Effector memory CD8-positive, alpha-beta T cell (primary cell): Measurements from ENCODE around the gene STK32A.

ENCODE experiments used
- ATAC-seq: fragments of 150-1000 bp; cut with Tn5 transposase; replicated peaks from 2 replicates; pipeline ENCODE4 v1.10.0; 2021; ENCODE audit warnings: mild to moderate bottlenecking, moderate library complexity
- DNase-seq, 3 experiments: peaks; one replicate each; pipeline ENCODE4 v3.0.0; 2021
- H3K27ac Mint-ChIP-seq, 2 donors: one replicate each; pipeline ENCODE4 v1.8.0; 2022; ENCODE audit warnings: mild to moderate bottlenecking in 2 of 2, mixed read lengths in 2 of 2, moderate library complexity in 2 of 2
- H3K27me3 Mint-ChIP-seq, 2 donors: one replicate each; pipeline ENCODE4 v1.8.0; 2022; ENCODE audit warnings: mixed read lengths in 2 of 2
- H3K36me3 Mint-ChIP-seq: one replicate; pipeline ENCODE4 v1.8.0; 2022; ENCODE audit warnings: mild to moderate bottlenecking, moderate library complexity, mixed read lengths; ENCODE audit not compliant: insufficient read depth
- H3K4me1 Mint-ChIP-seq, 2 donors: one replicate each; pipeline ENCODE4 v1.8.0; 2022; ENCODE audit warnings: low read depth in 2 of 2, mixed read lengths in 2 of 2
- H3K4me3 Mint-ChIP-seq, 2 donors: one replicate each; pipeline ENCODE4 v1.8.0; 2022; ENCODE audit warnings: mild to moderate bottlenecking in 2 of 2, mixed read lengths in 2 of 2, moderate library complexity in 2 of 2
- H3K9me3 Mint-ChIP-seq, 2 donors: one replicate each; pipeline ENCODE4 v1.8.0; 2022; ENCODE audit warnings: mixed read lengths in 2 of 2
- total RNA-seq, 9 experiments: gene quantifications; one replicate each; lab custom pipeline; 2026; lab: John Stamatoyannopoulos, UW

The STK32A gene
- 0 to 0.12 (median 0) reads per million in 9 experiments for total RNA-seq

DNA sequence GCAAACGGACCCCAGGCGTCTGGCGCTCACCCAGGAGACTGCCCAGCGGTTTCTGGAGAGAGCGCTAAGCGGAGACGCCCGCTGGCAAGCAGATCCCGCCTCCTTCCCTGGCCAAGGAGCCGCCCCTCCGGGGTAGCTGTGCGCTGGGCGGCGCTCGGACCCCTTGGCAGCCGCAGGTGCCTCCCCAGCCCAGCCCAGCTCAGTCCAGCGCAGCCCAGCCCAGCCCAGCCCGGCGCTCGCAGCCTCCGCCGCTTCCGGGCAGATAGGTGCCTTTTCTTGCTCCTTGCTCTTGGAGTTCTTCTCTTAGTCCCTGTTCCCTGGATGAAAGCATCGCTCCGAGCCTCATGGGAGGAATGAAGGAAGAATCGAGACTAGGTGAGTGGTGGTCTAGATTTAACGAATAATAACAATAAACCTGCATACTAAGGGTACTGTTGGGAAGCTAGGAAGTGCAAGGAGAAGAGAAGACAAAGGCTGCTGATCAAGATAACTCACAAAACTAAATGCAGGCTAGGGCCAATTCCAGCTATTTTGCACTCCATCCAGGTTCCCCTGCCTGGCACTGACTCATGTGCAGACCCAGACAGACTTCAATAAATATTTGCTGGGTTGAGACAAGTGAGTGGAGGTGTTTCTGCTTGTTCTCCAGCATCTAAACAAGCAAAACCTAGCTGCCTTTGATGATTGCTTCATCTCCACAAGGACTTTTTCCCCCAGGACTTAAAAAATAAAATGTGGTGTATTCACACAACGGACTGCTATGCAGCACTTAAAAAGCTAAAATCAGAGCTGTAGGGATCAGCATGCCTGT lies at the start of gene STK32A:
STK32A (plus strand) TSS at position 202 of the 811 bp plus-strand sequence. CDS start 4,609 bp downstream, outside the sequence.
- DNase-seq: no peak
- no peak for ATAC-seq
- peaks cover 73 to 85% of the 10 kb centered on the region in 2 donors for H3K27me3 Mint-ChIP-seq

DNA sequence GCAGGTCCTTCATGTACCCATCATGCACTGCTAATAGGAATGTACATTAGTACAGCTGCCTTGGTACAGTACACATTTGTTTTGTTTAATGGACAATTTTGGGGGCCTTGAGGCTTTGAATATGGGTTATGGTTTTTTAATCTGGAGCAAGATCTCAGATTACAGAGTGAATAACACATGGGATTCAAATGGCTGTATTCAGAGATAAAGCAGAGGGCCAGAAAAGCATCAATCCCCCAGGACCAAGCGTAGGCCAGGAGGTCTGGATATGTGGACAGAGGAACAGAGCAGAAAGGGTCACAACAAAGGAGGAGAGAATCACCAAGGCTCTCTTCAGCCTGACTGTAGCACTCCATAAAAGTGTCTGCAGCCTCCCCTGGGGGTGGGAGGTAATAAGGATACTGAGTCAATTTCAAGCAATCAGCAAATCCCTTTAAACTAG lies 47.7 kb upstream of the STK32A start:
- H3K27ac Mint-ChIP-seq: no peak overlapping the region
- H3K4me3 Mint-ChIP-seq: no peak overlapping the region
- H3K27me3 Mint-ChIP-seq: peaks cover 7 to 15% of the 10 kb centered on the region in 2 donors
- peaks cover 2 to 4% of the 10 kb centered on the region in 2 donors for H3K4me1 Mint-ChIP-seq
- no peaks in the 10 kb centered on the region for H3K36me3 Mint-ChIP-seq
- no peaks in the 10 kb centered on the region for H3K9me3 Mint-ChIP-seq
- DNase-seq (no peak), ATAC-seq (no peak)

More for the DNA sequence above, at the start of gene STK32A:
- Mint-ChIP-seq H3K4me3 (peak within 1 kb of the TSS; percentile 19 to 64), H3K36me3 (no peaks in the 10 kb centered on the region), H3K27ac (no peak within 1 kb of the TSS), H3K4me1 (peaks cover 0 to 5% of the 10 kb centered on the region in 2 donors), H3K9me3 (no peaks in the 10 kb centered on the region)

DNA sequence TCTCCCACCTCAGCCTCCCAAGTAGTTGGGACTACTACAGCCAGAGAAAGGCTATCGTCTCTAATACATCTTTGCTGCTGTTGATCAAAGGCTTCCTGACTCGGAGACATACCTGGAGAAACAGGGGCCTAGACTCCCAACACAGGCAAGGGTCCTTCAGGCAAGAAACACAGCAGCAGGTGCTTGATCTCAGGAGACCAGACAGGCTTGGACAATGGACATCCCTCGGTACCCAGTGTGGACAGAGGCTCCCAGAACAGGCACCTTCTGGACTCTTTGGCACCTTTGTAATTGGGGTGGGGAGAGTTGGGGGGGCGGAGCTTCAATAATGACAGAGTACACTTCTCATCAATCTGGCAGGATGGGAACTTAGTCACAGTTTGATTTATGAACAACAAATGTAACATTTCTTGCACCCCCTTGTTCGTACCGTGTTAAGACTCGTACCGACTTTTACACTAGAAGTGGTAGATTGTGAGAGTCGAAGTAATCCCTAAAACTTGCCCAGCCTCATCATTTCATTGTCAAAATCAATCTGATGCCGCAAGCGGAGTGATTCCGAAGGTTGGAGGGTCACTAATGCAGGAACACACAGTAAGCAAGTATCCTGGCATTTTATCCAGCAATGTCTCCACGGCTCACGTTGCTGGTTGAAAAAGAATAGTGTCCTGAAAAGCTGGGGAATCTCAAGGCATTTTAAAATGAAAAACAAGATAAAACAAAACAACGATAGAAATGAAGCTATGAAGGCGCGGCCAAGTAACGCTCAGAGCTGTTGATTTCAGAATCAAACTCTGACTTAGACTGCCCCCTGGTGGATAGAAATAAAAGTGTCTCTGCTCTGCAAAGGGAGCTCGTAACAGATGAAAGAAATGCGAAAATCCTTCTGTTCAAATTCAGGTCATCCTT lies 46.4 kb upstream of the STK32A start:
- DNase-seq (peak; percentile 49 to 65 (median 61)), ATAC-seq (peak; percentile 82)
- Mint-ChIP-seq H3K36me3 (no peaks in the 10 kb centered on the region), H3K27ac (peak overlapping the region in 1 of 2 donors; percentile 38), H3K9me3 (no peaks in the 10 kb centered on the region), H3K27me3 (peaks cover 7 to 20% of the 10 kb centered on the region in 2 donors), H3K4me1 (peaks cover 2 to 4% of the 10 kb centered on the region in 2 donors), H3K4me3 (peak overlapping the region in 1 of 2 donors; percentile 36)

DNA sequence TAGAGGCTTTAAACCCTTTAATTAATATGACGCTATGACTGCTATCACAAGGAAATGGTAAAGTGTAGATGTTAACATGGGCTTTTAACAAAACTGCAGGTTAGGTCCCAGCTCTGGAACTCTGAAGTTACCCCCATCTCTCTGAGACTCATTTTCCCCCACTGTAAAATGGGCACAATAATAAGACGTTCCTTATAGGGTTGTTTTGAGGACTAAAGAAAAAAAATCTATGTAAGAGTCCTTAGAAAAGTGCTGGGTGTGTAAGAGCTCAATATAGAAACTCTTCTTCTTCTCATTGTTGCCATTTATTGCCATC lies 45.8 kb upstream of the STK32A start:
- peak overlapping the region in 1 of 2 donors; percentile 38 for H3K27ac Mint-ChIP-seq
- H3K9me3 Mint-ChIP-seq: no peaks in the 10 kb centered on the region
- peaks cover 7 to 24% of the 10 kb centered on the region in 2 donors for H3K27me3 Mint-ChIP-seq
- ATAC-seq (peak; percentile 12), DNase-seq (no peak)
- no peak overlapping the region for H3K4me3 Mint-ChIP-seq
- peaks cover 2 to 4% of the 10 kb centered on the region in 2 donors for H3K4me1 Mint-ChIP-seq
- no peaks in the 10 kb centered on the region for H3K36me3 Mint-ChIP-seq

DNA sequence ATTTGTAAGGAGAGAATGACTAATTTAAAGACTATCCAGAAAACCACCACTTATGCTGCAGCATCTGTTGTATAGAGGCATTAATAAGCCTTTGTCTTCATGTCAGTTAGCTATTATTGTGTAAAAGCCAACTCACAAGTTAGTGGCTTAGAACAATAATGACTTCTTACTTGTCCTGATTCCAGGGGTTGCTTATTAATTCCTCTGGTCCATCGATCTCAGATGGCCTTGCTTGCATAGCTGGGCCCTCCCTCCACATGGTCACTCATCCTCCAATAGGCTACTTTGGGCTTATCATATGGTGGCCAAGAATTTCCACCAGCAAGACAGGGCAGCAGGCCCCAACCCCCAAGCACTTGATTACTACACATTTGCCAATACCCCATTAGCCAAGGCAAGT lies 44.5 kb upstream of the STK32A start:
- peaks cover 2 to 4% of the 10 kb centered on the region in 2 donors for H3K4me1 Mint-ChIP-seq
- H3K36me3 Mint-ChIP-seq: no peaks in the 10 kb centered on the region

DNA sequence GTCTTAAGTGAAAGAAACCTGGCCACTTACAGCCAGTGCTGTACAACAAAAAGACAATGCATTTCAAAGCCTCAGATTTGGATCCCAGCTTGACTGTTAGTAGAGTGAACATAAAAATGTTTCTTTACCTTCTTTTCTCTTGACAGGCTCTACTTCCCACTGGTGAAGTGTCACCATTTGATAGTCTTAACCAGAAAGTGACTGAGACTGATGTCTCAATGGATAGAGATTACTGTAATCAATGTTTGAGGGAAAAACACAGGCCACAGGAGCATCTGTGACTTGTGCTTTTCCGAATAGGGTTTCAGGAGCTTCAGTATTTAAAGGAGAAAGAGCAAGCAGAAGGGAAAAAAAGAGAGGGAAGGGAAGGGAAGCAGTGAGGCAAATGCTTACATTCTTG lies 41.7 kb upstream of the STK32A start:
- Mint-ChIP-seq H3K27me3 (peaks cover 14 to 43% of the 10 kb centered on the region in 2 donors), H3K9me3 (no peaks in the 10 kb centered on the region), H3K27ac (no peak overlapping the region), H3K4me3 (no peak overlapping the region), H3K36me3 (no peaks in the 10 kb centered on the region), H3K4me1 (peaks cover 2 to 4% of the 10 kb centered on the region in 2 donors)
- DNase-seq (no peak), ATAC-seq (no peak)

More for the DNA sequence above, 44.5 kb upstream of the STK32A start:
- DNase-seq (no peak), ATAC-seq (no peak)
- H3K27me3 Mint-ChIP-seq: peaks cover 13 to 35% of the 10 kb centered on the region in 2 donors
- no peak overlapping the region for H3K4me3 Mint-ChIP-seq
- H3K27ac Mint-ChIP-seq: no peak overlapping the region
- no peaks in the 10 kb centered on the region for H3K9me3 Mint-ChIP-seq

DNA sequence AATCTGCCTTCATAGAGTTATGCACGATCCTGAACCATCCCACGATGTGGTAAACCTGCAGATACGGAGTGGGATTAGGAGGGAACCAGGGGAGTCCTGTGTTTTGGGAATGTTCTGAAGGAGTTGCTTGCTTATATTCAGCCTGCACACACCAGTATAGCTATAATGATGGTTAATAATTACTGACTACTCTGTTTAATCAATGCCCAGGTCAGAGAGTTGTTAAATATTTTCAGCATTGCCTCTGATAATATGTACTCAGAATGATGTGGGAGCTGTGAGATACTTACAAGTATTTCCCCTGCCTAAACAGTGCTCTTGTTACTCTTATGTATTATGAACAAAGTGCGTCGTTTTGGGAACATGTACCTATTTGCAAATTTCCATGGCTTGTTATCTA lies 34.8 kb upstream of the STK32A start:
- no peak overlapping the region for H3K27ac Mint-ChIP-seq
- ATAC-seq (no peak), DNase-seq (no peak)
- peaks cover 0 to 1% of the 10 kb centered on the region in 2 donors for H3K9me3 Mint-ChIP-seq
- no peaks in the 10 kb centered on the region for H3K36me3 Mint-ChIP-seq
- H3K27me3 Mint-ChIP-seq: peaks cover 54 to 65% of the 10 kb centered on the region in 2 donors
- H3K4me1 Mint-ChIP-seq: no peaks in the 10 kb centered on the region
- no peak overlapping the region for H3K4me3 Mint-ChIP-seq

DNA sequence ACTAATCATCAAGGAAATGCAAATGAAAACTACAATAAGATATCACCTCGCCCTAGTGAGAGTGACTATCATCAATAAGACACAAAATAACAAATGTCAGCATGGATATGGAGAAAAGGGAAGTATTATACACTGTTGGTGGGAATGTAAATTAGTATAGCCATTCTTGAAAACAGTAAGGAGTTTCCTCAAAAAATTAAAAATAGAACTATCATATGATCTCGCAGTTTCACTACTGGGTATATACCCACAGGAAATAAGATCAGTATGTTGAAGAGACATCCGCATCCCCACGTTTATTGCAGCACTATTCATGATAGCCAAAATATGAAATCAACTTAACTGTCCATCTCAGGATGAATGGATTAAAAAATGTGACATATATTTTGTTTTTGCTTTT lies 31.6 kb upstream of the STK32A start:
- Mint-ChIP-seq H3K4me1 (no peaks in the 10 kb centered on the region), H3K27me3 (peaks cover 46 to 57% of the 10 kb centered on the region in 2 donors), H3K9me3 (peaks cover 0 to 1% of the 10 kb centered on the region in 2 donors), H3K4me3 (no peak overlapping the region), H3K27ac (no peak overlapping the region), H3K36me3 (no peaks in the 10 kb centered on the region)
- no peak for ATAC-seq
- no peak for DNase-seq

DNA sequence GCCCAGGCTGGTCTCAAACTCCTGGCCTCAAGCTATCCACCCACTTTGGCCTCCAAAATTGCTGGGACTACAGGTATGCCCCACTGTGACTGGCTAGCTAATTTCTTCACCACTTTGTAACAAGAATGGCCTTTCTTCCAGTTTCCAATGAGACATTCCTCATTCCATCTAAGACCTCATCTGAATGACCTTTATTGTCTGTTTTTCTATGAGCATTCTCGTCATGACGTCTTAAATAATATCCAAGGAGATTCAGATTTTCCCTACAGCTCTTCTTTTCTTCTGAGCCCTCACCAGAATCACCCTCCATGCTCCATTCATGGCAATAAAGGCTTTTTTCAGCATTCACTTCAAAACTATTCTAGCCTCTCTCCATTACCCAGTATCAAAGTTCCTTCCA lies 30.2 kb upstream of the STK32A start:
- DNase-seq: no peak
- no peaks in the 10 kb centered on the region for H3K4me1 Mint-ChIP-seq
- H3K36me3 Mint-ChIP-seq: no peaks in the 10 kb centered on the region
- peaks cover 45 to 54% of the 10 kb centered on the region in 2 donors for H3K27me3 Mint-ChIP-seq
- H3K4me3 Mint-ChIP-seq: no peak overlapping the region
- ATAC-seq: no peak
- H3K9me3 Mint-ChIP-seq: peaks cover 0 to 1% of the 10 kb centered on the region in 2 donors
- no peak overlapping the region for H3K27ac Mint-ChIP-seq

DNA sequence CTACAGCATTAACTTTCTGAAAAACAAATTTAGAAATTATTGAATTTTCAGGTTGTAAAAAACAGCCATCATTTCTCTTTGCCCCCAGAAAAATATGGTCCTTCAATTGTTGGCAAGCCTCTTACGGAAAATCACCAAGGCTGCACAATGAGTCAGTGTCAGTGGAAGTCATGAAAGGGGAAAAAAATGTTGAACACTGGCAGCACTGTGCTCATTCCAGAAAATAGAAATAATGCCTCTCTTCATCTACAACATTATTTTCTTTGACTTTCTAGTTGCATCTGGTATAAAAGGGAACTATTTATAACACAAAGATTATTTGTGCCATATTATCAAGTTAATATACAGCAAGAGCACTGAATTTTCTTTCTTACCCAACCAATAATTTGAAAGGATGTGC lies 26.7 kb upstream of the STK32A start:
- H3K4me3 Mint-ChIP-seq: no peak overlapping the region
- DNase-seq: no peak
- H3K9me3 Mint-ChIP-seq: peaks cover 0 to 1% of the 10 kb centered on the region in 2 donors
- H3K4me1 Mint-ChIP-seq: peaks cover 0 to 2% of the 10 kb centered on the region in 2 donors
- ATAC-seq: no peak
- no peaks in the 10 kb centered on the region for H3K36me3 Mint-ChIP-seq
- H3K27me3 Mint-ChIP-seq: peaks cover 19 to 29% of the 10 kb centered on the region in 2 donors
- no peak overlapping the region for H3K27ac Mint-ChIP-seq

DNA sequence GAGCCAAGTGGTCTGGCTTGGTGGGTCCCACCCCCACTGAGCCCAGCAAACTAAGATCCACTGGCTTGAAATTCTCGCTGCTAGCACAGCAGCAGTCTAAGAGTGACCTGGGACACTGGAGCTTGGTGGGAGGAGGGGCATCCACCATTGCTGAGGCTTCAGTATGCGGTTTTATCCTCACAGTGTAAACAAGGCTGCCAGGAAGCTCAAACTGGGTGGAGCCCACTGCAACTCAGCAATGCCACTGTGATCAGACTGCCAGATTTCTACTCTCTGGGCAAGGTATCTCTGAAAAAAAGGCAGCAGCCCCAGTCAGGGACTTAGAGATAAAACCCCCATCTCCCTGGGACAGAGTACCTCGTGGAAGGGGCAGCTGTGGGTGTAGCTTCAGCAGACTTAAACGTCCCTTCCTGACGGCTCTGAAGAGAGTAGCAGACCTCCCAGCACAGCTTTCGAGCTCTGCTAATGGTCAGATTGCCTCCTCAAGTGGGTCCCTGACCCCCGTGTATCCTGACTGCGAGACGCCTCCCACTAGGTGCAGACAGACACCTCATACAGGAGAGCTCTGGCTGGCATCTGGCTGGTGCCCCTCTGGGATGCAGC lies 18.2 kb upstream of the STK32A start:
- peaks cover 0 to 11% of the 10 kb centered on the region in 2 donors for H3K4me1 Mint-ChIP-seq
- peak overlapping the region; percentile 41 to 46 for H3K4me3 Mint-ChIP-seq
- DNase-seq (no peak), ATAC-seq (peak; percentile 66)
- peak overlapping the region in 1 of 2 donors; percentile 68 for H3K27ac Mint-ChIP-seq
- no peaks in the 10 kb centered on the region for H3K36me3 Mint-ChIP-seq
- peaks cover 0 to 2% of the 10 kb centered on the region in 2 donors for H3K9me3 Mint-ChIP-seq
- H3K27me3 Mint-ChIP-seq: peaks cover 0 to 29% of the 10 kb centered on the region in 2 donors

DNA sequence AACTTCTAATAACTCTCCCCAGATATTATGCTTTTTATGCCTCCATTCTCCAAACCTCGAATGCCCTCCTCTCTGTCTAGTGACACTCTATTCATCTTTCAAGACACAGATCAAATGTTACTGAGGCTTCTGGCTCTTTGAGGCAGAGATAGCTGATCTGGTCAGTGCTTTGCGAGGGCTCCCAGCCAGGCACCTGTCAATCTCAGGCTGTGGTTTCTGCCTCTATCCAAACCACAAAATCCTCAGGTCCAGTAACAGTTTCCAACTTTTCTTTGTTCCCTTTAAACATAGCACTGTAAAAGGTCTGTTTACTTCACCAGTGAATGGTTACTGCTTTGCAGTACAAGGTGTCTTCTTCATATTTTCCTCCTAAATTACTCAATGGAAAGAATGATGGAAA lies 11.5 kb upstream of the STK32A start:
- H3K4me1 Mint-ChIP-seq: peaks cover 0 to 2% of the 10 kb centered on the region in 2 donors
- no peak overlapping the region for H3K27ac Mint-ChIP-seq
- ATAC-seq (no peak), DNase-seq (no peak)
- no peaks in the 10 kb centered on the region for H3K36me3 Mint-ChIP-seq
- no peak overlapping the region for H3K4me3 Mint-ChIP-seq
- peaks cover 0 to 13% of the 10 kb centered on the region in 2 donors for H3K27me3 Mint-ChIP-seq
- peaks cover 2 to 8% of the 10 kb centered on the region in 2 donors for H3K9me3 Mint-ChIP-seq
